Loucy (cell line): Measurements from ENCODE around the gene APLP1.

Experiments used
- H2AFZ ChIP-seq: fragments of 200-600 bp; sonication (generic); 2 replicates; pipeline ENCODE4 v1.6.0; 2016; ENCODE audit warnings: antibody characterized with exemption, mild to moderate bottlenecking, low read length, moderate library complexity
- H3F3A ChIP-seq: fragments of 200-600 bp; 2 replicates; pipeline ENCODE4 v1.6.0; 2016; ENCODE audit warnings: antibody characterized with exemption, low read depth, mild to moderate bottlenecking
- H3K27me3 ChIP-seq: fragments of 200-600 bp; sonication (generic); 2 replicates; pipeline ENCODE4 v1.6.1; 2014; ENCODE audit warnings: low read length, mild to moderate bottlenecking; ENCODE audit not compliant: insufficient read depth, poor library complexity, severe bottlenecking
- H3K36me3 ChIP-seq: fragments of 200-600 bp; sonication (generic); 2 replicates; pipeline ENCODE4 v1.6.1; 2016; ENCODE audit warnings: low read length; ENCODE audit not compliant: insufficient read depth
- H3K4me1 ChIP-seq: fragments of 200-600 bp; sonication (generic); 2 replicates; pipeline ENCODE4 v1.5.1; 2014; ENCODE audit warnings: low read length, mild to moderate bottlenecking; ENCODE audit not compliant: insufficient read depth, poor library complexity, severe bottlenecking
- H3K4me2 ChIP-seq: fragments of 200-600 bp; sonication (generic); 2 replicates; pipeline ENCODE4 v1.6.0; 2014; ENCODE audit warnings: antibody characterized with exemption, low read length, low read depth, mild to moderate bottlenecking; ENCODE audit not compliant: poor library complexity, severe bottlenecking
- H3K4me3 ChIP-seq: fragments of 200-600 bp; sonication (generic); 2 replicates; pipeline ENCODE4 v1.5.1; 2014; ENCODE audit warnings: low read length, mild to moderate bottlenecking, mixed read lengths; ENCODE audit not compliant: poor library complexity, severe bottlenecking
- H3K79me2 ChIP-seq: fragments of 200-600 bp; sonication (generic); 2 replicates; pipeline ENCODE4 v1.6.1; 2014; ENCODE audit warnings: low read length; ENCODE audit not compliant: insufficient read depth
- H3K9ac ChIP-seq: fragments of 200-600 bp; sonication (generic); 2 replicates; pipeline ENCODE4 v1.6.0; 2014; ENCODE audit warnings: mild to moderate bottlenecking, low read depth, low read length, moderate library complexity; ENCODE audit not compliant: poor library complexity, severe bottlenecking
- H3K9me2 ChIP-seq: fragments of 200-600 bp; sonication (generic); replicated peaks from 2 replicates; pipeline ENCODE4 v1.6.1; 2016; ENCODE audit warnings: low read depth, low read length, mixed read lengths
- H3K9me3 ChIP-seq: fragments of 200-600 bp; sonication (generic); 2 replicates; pipeline ENCODE4 v1.6.1; 2014; ENCODE audit warnings: mild to moderate bottlenecking, antibody characterized with exemption, low read length, low read depth; ENCODE audit not compliant: insufficient read depth
- H4K20me1 ChIP-seq: fragments of 200-600 bp; sonication (generic); 2 replicates; pipeline ENCODE4 v1.6.0; 2014; ENCODE audit warnings: antibody characterized with exemption, low read length, mild to moderate bottlenecking; ENCODE audit not compliant: insufficient read depth, poor library complexity, severe bottlenecking
- EZH2phosphoT487 ChIP-seq: fragments of 200-600 bp; IDR thresholded peaks from 2 replicates; pipeline ENCODE4 v1.6.1; 2018; ENCODE audit warnings: antibody characterized with exemption, mild to moderate bottlenecking, moderate library complexity, borderline replicate concordance
- TF ChIP-seq, protein P1 (sequence below): fragments of 200-600 bp; sonication (generic); conservative IDR thresholded peaks from 2 replicates; pipeline ENCODE4 v1.5.1; 2014; ENCODE audit warnings: mild to moderate bottlenecking, antibody characterized with exemption, low read length

Gene APLP1

GRCh38 chr19:35925501-35925900 lies 57.1 kb downstream of the APLP1 start:
- no peaks in the 10 kb centered on the region for H3K79me2 ChIP-seq
- H3K9me3 ChIP-seq = no peaks in the 10 kb centered on the region
- no peaks in the 10 kb centered on the region for H4K20me1 ChIP-seq
- H2AFZ ChIP-seq = no peak overlapping the region
- H3K4me2 ChIP-seq = no peak overlapping the region
- H3K9me2 ChIP-seq = no peaks in the 10 kb centered on the region
- peaks cover 8% of the 10 kb centered on the region for H3K4me1 ChIP-seq
- TF ChIP-seq EZH2phosphoT487 = no peak
- TF ChIP-seq, protein P1, sequence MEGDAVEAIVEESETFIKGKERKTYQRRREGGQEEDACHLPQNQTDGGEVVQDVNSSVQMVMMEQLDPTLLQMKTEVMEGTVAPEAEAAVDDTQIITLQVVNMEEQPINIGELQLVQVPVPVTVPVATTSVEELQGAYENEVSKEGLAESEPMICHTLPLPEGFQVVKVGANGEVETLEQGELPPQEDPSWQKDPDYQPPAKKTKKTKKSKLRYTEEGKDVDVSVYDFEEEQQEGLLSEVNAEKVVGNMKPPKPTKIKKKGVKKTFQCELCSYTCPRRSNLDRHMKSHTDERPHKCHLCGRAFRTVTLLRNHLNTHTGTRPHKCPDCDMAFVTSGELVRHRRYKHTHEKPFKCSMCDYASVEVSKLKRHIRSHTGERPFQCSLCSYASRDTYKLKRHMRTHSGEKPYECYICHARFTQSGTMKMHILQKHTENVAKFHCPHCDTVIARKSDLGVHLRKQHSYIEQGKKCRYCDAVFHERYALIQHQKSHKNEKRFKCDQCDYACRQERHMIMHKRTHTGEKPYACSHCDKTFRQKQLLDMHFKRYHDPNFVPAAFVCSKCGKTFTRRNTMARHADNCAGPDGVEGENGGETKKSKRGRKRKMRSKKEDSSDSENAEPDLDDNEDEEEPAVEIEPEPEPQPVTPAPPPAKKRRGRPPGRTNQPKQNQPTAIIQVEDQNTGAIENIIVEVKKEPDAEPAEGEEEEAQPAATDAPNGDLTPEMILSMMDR = no peak
- no peak overlapping the region for H3K9ac ChIP-seq
- H3K27me3 ChIP-seq = no peaks in the 10 kb centered on the region
- H3K4me3 ChIP-seq = no peak overlapping the region
- H3K36me3 ChIP-seq = no peaks in the 10 kb centered on the region
- H3F3A ChIP-seq = peaks cover 7% of the 10 kb centered on the region; the same call in 1 of the 2 replicates

GRCh38 chr19:35928507-35928906 lies 60.1 kb downstream of the APLP1 start:
- Histone ChIP-seq H3K27me3 (no peaks in the 10 kb centered on the region), H3K4me2 (no peak overlapping the region), H2AFZ (no peak overlapping the region), H3K79me2 (no peaks in the 10 kb centered on the region), H3F3A (peaks cover 7% of the 10 kb centered on the region; the same call in 1 of the 2 replicates), H4K20me1 (no peaks in the 10 kb centered on the region), H3K36me3 (no peaks in the 10 kb centered on the region), H3K4me1 (peaks cover 15% of the 10 kb centered on the region), H3K4me3 (no peak overlapping the region), H3K9me3 (no peaks in the 10 kb centered on the region), H3K9me2 (no peaks in the 10 kb centered on the region), H3K9ac (no peak overlapping the region)
- TF ChIP-seq EZH2phosphoT487 = no peak
- TF ChIP-seq, protein P1 = no peak
